Pulmonary artery endothelial cell (primary cell): ENCODE data around the gene PEMT. TPM values are rescaled to one million over a fixed set of nuclear protein-coding genes. Genes with fewer than 3 reads are reported as not detected.

ENCODE experiments used
- DNase-seq: peaks from one replicate; pipeline ENCODE4 v3.0.0-alpha.2; 2011; ENCODE audit warnings: low read depth, low spot score
- total RNA-seq: library from RNA; depleted of rRNA; stranded (reverse); fragments of >200 nt; gene quantifications from 2 replicates; pipeline ENCODE4 v1.2.3, GENCODE V29; 2014

The PEMT gene
- total RNA-seq, 1 donor from 2014 or later, result 29.9 TPM

DNA sequence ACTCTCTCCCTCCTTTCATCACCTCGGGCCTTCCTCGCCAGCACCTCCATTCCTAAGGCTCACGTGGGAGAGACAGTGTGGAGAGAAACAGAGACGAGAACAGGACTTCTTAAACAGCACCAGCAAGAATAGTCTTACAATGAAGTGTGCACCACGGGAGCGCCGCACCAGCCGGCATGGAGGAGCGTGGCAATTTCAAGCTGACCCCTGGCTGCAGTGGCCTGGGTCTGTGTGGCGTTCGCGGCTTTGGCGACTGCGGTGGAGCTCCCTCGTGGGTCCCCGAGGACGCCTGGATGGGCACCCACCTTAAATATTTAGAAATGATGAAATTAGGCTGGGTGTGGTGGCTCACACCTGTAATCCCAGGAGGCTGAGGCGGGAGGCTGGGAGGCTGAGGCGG, 135.3 kb downstream of the PEMT start:
- no peak for DNase-seq

Other genes with a start within 250 kb of the PEMT start
- gene MED9, start 114.7 kb downstream of the PEMT start, total RNA-seq, result 10.9 and 14.6 TPM in 2 replicates
- 9.2 and 14.7 TPM in 2 replicates for gene RASD1, start 95.3 kb downstream of the PEMT start, total RNA-seq
- gene RAI1, start 89.8 kb upstream of the PEMT start, total RNA-seq, result 6.9 and 9.5 TPM in 2 replicates
- 19.8 and 34.3 TPM in 2 replicates for gene SREBF1, start 245.3 kb upstream of the PEMT start, total RNA-seq